ENCODE data around the gene BMP6. TPM values are rescaled to one million over a fixed set of nuclear protein-coding genes. Genes with fewer than 3 reads are reported as not detected.
"Not testable (repeated sequence)": the region's sequence is repeated elsewhere in the genome, so short reads cannot be mapped to it uniquely, and the experiment has no call there.

The BMP6 gene
- total and polyA plus RNA-seq, 2 experiments from 2014 or later = 0.84 to 2.8 TPM

DNA sequence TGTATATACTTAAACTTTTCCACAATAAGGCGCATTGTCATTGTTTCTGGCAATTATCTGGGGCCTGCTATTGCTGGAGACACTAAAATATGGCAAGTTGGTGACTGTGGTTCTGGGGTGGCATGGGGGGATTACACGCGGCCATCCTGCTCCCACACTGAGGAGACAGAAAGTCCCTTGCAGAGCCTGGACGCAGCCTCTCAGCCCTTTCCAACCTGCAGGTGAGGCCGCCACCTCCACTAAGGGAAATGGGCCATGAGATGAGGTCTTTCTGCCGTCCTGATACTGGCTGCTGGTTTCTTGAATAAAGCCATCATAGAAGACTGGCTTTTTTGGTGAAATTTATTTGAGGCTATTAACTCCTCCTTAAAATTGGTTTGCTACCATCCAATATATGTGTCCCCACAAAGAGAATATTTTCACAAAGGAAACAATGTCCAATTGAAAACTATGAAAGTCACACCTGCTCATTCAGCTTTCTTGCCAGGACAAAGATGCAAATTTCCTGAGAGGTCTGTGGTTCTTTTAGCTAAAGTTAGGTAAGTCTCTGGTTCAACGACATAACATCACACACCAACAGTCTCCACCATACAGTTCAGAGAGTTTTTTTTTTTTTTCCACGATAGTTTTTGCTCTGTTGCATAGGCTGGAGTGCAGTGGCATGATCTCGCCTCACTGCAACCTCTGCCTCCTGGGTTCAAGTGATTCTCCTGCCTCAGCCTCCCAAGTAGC, 171.7 kb downstream of the BMP6 start (continued):
- no peak for TF ChIP-seq REST (IDR thresholded peaks at IDR 0.05; ENCODE audit: unreplicated experiment)
- TF ChIP-seq EZH2 (IDR thresholded peaks at IDR 0.05; ENCODE audit: low read depth, unreplicated experiment) = no peak
- no peak for TF ChIP-seq JUNB (IDR thresholded peaks at IDR 0.05; ENCODE audit: unreplicated experiment)
- TF ChIP-seq CREB1 (CRISPR knock-in tag; IDR thresholded peaks at IDR 0.05; ENCODE audit: low read depth) = no peak
- no peak for TF ChIP-seq ZNF114 (CRISPR knock-in tag; IDR thresholded peaks at IDR 0.05)
- TF ChIP-seq NANOG (IDR thresholded peaks at IDR 0.05; ENCODE audit: borderline replicate concordance) = no peak
- no peak for TF ChIP-seq STAT1 (IDR thresholded peaks at IDR 0.05; ENCODE audit: unreplicated experiment)

DNA sequence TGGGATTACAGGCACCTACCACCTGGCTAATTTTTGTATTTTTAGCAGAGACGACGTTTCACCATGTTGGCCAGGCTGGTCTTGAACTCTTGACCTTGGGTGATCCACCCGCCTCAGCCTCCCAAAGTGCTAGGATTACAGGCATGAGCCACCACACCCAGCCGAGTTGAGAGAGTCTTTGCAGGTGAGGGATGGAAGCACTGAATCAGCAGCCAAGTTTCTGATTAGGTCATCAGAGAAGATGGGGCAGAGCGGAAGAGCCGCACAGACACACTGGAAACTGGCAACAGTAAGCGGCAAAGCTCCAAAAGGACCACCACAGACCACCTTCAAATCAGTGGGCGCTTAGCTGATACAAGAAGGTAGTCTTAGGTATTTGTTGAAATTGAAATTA, 172.3 kb downstream of the BMP6 start:
- not testable (repeated sequence) for H3K9me3 Mint-ChIP-seq; H2AFZ ChIP-seq; H3F3A ChIP-seq (replicated peaks; ENCODE audit: low read depth); H3K4me2 ChIP-seq; H3K27ac Mint-ChIP-seq; H3K27me3 ChIP-seq (ENCODE audit: insufficient read depth); H3K4me1 Mint-ChIP-seq; H3K27me3 Mint-ChIP-seq (ENCODE audit: insufficient read depth, low read depth, poor library complexity); ATAC-seq; DNase-seq (ENCODE audit: low spot score); H3K27ac ChIP-seq (ENCODE audit: low read depth); H3K9me2 ChIP-seq (ENCODE audit: insufficient read depth); H3K4me3 Mint-ChIP-seq; H3K4me1 ChIP-seq (ENCODE audit: insufficient read depth); H3K4me3 ChIP-seq
- peaks cover 12% of the 10 kb centered on the region; the same call in 1 of the 2 replicates for H3K79me2 ChIP-seq (replicated peaks; ENCODE audit: insufficient read depth)
- peaks cover 29% of the 10 kb centered on the region for H3K36me3 ChIP-seq (ENCODE audit: insufficient read depth)
- H3K36me3 Mint-ChIP-seq (ENCODE audit: low read depth) = peaks cover 94% of the 10 kb centered on the region
- H4K20me1 ChIP-seq (replicated peaks; ENCODE audit: insufficient read depth) = peaks cover 15% of the 10 kb centered on the region

DNA sequence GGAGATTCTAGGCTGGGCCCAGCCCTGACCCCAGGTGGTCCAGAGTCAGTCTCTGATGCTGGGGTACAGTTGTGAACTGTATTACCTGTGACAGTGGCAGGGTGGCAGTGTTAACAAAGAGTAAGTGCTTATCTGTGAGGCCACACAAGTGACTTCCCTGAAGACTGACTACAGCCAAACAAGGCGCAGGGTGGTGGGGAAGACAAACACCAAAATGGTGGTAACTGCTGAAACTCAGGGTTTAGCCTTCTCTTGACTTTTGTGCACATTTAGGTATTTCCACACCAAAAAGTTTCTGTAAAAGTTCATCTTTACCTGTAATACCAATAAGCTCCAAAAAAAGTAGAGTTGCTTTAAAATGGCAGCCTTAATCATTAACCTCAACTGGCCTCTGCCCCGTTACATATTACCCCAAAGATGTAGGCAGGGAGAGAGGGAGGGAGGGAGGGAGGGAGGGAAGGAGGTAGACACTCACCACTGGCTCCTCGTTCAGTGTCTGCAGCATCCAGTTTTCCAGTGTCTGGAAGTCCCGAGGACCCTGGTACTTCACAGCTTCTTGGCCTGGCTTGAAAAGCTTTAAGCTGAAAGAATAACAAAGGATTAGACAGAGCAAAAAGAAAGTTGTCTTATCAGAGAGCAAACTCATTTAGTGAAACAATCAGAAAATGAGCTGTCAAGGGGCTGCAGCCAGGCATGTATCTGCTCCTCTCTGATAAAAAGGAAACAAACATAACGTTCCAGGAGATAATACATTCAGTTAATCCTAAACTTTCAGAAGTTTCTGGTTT, 173.4 kb downstream of the BMP6 start:
- Mint-ChIP-seq H3K36me3 (ENCODE audit: low read depth) (peaks cover 94% of the 10 kb centered on the region), H3K4me1 (no peaks in the 10 kb centered on the region), H3K27me3 (ENCODE audit: insufficient read depth, low read depth, poor library complexity) (peaks cover 3% of the 10 kb centered on the region), H3K27ac (no peak overlapping the region), H3K4me3 (no peak overlapping the region), H3K9me3 (no peaks in the 10 kb centered on the region)
- ATAC-seq (peak; percentile 63), DNase-seq (ENCODE audit: low spot score) (peak; percentile 22)
- Histone ChIP-seq H3K9me2 (ENCODE audit: insufficient read depth) (no peaks in the 10 kb centered on the region), H3K36me3 (ENCODE audit: insufficient read depth) (peaks cover 33% of the 10 kb centered on the region), H3K27me3 (ENCODE audit: insufficient read depth) (no peaks in the 10 kb centered on the region), H3F3A (replicated peaks; ENCODE audit: low read depth) (no peaks in the 10 kb centered on the region), H3K27ac (ENCODE audit: low read depth) (no peak overlapping the region), H4K20me1 (replicated peaks; ENCODE audit: insufficient read depth) (peaks cover 15% of the 10 kb centered on the region; the same call in 1 of the 2 replicates), H3K4me3 (no peak overlapping the region), H3K4me1 (ENCODE audit: insufficient read depth) (no peaks in the 10 kb centered on the region), H3K79me2 (replicated peaks; ENCODE audit: insufficient read depth) (peaks cover 16% of the 10 kb centered on the region), H3K4me2 (no peak overlapping the region), H2AFZ (no peak overlapping the region)
- no peak for TF ChIP-seq EZH2 (IDR thresholded peaks at IDR 0.05; ENCODE audit: low read depth, unreplicated experiment)
- peak in 1 of 2 experiments; percentile 46; a peak in 2 of 4 replicates for TF ChIP-seq CTCF (conservative IDR thresholded peaks at IDR 0.05; ENCODE audit: low read depth in 2 of 2)
